ENCODE data around the gene CTNS.

CTNS gene

DNA sequence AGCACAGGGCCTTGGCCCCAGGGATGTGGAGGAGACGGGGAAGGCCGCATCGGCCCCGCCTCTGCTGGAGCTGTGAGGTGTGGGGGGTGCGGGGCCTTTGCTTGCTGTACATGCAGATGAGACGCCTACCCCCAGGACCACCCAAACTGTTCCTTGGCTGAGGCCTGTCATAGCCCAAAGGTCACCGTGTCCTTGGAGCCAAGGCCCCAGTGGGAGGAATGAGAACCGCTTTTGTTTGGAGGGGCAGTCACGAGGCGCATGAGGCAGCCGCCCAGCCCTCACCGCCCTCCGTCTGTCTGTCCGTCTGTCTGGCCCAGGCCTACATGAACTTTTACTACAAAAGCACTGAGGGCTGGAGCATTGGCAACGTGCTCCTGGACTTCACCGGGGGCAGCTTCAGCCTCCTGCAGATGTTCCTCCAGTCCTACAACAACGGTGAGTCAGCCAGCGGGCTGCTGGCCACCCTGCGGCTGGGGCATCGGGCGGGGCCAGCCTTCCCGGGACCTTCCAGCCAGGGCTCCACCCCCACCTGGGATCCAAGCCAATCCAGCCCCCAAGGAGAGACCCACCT is 23.1 kb downstream of the CTNS start:
- no peak for DNase-seq

DNA sequence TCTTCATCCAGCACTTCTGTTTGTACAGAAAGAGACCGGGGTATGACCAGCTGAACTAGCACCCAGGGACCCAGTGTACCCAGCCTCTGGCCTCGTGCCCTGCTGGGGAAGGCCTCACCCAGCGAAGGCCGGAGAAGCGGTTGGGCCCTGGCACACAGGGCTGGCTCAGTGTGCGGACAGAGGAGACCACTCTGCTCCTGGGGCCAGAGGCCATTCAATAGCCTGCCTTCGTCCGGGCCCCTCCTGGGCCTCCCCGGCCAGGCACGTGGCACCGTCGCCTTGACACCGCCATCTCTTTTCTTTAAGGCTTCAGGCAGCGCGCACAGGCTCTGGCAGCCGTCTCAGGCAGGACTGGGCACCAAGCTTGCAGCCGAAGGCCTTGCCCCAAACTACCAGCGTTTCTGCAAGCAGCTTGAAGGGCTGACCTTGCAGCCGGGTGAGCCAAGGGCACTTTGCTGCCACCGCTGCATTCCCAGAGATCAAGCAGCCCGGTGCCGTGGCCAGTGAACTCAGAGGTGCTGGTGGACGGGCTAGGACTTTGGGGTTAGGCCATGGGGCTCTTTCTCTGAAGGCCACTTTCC is 23.8 kb downstream of the CTNS start:
- no peak for DNase-seq

DNA sequence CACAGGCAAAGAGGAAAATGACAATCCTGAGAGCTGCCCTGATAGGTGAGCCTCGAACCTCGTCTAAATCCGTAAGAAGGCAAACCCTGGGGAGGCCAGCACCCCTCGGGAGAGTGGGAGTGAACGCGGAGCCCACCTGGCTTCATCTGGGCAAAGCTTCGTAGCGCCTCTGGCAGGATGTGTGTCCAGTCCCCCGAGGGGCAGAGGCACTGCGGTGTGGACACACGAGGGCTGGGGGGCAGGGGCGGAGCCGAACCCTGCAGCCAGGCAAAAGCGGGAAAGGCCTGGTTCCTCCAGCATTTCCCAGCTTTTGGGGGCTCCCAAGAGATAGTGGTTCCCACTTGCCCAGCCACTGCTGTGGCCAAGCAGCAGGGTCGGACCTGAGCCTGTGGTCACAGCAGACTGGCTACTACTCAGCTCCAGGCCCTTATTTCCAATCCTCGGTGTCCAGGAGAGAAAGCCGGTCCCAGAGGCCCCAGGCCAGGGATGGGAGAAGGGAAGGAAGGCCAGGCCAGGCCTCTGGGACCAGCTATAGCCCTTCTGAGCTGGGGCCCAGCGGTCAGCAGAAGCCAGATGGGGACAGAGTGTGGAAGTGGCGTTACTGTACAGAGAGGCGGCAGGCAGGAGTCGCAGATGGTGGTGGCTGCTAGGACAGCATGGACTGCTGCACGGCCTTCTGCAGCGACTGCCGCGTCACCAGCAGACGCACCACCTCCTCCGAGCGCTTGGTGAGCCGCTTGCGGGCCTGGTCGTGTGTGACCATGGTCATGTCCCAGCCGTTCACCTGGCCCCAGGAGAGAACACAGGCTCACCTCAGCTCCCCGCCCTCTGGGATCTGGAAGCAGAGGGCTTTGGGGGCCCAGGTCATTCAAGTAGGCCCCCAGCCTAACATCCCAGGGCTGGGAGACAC is 26.8 kb downstream of the CTNS start:
- no peak for DNase-seq

DNA sequence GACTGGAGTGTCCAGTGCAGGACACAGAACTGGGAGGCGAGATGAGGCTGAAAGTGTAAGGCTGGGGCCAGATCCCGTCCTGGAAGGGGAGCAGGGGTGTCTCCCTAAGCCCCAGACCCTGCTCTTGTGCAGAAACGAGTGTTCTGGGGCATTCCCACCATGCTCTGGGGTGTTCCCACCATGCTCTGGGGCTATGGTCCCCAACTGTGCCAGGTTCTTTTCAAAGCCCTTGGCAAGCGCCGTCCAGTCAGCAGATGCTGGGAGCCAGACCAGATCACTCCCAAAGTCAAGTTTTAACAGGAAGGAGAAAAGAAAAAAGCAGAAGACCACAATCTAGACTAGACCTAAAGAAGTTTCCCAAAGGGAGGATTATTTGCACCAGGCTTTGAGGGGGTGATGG is 29.3 kb downstream of the CTNS start:
- DNase-seq = no peak

DNA sequence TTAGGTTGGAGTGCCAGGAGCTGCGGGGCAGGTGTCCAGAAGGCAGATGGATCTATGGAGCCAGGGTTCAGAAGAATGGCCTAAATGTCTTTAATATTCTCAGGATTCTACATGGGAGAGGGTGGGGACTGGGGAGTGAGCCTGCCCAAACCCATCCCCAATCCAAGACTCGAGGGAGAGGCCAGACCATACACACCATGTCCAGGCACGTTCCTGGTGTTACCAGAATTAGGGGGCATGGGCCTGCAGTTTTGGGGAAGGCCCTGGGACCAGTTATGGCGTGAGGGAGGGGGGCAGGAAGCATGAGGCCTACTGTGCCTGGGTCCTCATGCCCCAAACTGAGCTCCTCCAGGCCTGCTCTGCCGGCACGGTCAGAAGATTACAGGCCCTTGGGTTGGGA is 30.0 kb downstream of the CTNS start:
- no peak for DNase-seq

DNA sequence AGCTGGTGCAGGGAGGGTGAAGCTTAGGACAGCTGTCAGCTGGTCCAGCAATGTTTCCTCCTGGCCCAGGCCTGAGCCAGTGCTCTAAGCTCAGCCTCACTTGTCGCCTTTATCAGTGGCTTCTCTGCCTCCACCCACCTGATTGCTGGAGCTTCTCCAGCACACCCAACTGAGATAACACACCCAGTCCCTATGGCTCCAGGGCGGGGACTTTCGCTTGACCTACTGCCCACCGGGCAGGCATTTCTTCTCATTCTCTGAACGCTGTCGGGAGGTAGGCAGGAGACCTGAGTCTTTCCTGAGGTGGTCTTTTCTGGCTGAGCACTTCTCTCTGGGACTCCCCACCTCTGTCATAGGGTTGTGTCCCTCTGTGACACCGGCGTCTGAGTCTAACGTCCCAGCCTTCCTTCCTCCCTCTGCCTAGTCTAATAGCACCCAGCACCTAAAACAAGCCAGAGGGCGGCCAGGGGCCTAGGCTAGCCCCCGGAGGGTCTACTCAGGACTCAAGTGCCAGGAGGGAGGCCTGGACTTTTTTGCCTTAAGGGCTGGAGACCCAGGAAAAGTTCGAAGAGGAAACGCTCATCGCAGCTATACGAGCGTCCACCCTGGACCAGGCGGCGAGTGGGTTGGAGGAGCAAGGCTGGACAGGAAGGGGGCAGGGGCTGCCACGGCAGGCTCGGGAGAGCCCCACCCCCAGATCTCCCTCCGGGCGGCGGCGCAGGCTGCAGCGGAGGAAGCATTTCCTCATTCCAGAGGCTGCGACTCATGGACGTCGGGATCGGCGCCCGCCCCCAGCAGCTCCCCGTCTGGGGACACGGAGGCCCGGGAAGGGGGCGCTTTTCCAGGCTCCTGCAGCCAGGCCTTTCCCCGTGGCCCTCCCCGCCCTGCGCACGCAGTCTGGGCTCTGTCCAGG is 31.1 kb downstream of the CTNS start:
- no peak for DNase-seq

DNA sequence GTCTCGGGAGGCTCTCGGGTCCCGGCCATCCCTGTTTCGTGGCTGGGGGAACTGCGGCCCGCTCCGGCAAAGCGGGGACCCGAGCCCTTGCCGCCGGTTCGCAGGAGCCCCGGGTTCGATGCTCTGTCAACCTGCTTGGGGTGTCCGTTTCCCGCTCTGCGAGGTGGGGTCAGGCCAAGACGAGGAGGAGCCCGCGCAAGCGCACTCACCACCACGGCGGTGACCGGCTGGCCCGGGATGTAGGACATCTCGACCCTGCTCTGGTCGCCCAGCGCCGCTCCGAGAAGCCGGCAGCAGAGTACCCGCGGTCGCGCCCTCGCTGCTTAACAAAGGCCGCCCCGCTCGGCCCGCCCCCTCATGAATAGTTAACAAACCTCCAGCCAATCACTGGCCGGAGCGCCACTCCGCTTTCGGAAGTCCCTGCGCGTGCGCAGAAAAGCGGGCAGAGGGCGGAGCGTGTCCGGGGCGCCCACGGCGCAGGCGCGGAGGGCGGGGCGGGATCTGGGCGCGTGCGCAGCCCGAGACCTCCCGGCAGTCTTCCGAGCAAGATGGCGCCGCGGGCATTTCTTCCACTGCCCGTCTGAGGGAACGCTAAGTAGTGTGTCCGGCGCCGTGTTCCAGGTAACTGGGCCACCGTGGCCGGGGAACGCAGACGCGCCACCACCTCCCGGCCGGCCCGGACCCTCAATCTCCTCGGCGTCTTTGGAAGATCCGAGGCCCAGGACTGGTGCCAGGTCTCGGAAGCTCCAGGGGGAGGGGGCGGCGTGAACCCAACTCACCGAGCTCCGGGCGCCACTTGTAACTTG is 31.9 kb downstream of the CTNS start, which contains the start of the genes EMC6 and TAX1BP3:
EMC6 (plus strand) TSS at position 534 of the 806 bp plus-strand sequence. CDS start 335 bp downstream, outside the sequence.
TAX1BP3 (minus strand) TSS at position 300 of the 806 bp plus-strand sequence; CDS start at position 248, 52 bp downstream.
- peak; percentile 98 for DNase-seq

DNA sequence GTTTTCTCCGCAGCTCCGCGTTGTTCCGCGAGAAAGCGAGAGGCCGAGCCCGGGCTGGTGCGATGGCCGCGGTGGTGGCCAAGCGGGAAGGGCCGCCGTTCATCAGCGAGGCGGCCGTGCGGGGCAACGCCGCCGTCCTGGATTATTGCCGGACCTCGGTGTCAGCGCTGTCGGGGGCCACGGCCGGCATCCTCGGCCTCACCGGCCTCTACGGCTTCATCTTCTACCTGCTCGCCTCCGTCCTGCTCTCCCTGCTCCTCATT is 32.5 kb downstream of the CTNS start:
- no peak for DNase-seq

DNA sequence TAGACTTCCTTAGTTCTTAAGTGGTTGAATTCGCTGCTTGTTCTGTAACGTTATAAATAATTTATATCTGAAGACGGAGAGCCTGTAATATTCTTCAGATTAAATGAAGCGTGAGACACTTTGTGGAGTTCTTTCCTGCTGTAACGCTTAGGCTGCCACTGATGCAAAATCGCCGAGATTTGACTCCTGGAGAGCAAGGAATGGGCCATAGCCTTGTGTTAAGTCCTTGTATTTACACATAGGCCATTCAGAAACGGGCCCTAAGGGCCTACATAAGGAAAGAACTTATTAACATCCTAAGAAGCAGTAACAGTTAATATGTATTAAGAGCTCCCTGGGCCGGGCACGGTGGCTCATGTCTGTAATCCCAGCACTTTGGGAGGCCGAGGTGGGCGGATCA is 33.0 kb downstream of the CTNS start:
- DNase-seq = no peak

DNA sequence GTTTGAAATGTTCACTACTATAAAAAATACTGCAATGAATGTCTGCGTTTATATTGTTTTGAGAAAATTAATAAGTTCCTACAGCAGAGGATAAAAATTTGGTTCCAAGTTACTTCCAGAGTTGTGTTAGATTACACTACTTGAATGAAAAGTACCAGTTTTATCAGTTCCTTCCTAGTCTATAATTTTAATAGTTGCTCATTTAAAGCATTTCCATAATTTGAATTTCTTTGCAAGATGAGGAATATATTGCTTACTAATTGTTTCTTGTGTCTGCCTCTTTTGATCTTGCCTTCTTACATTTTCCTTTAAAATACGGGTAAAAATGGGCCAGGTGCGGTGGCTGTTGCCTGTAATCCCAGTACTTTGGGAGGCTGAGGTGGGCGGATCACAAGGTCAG is 36.0 kb downstream of the CTNS start:
- no peak for DNase-seq

DNA sequence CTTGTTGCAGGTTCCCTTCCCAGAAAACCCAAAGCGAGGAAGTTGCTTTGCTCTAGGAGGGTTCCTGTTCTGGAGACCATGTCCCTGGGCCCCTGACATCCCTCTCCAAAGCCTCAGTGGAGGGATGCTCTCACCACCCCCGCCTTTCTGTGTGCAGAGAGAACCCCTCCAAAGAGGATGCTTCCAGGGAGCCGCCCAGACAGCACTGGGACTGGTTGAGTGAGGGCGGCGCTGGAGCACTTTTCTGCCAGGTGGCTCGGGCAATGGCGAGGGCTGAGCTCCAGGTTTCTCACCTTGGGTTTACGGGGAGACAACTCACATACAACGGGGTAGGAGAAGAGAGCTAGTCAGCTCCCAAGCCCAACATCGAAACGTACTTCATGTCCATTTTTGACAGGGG is 39.3 kb downstream of the CTNS start:
- no peak for DNase-seq

DNA sequence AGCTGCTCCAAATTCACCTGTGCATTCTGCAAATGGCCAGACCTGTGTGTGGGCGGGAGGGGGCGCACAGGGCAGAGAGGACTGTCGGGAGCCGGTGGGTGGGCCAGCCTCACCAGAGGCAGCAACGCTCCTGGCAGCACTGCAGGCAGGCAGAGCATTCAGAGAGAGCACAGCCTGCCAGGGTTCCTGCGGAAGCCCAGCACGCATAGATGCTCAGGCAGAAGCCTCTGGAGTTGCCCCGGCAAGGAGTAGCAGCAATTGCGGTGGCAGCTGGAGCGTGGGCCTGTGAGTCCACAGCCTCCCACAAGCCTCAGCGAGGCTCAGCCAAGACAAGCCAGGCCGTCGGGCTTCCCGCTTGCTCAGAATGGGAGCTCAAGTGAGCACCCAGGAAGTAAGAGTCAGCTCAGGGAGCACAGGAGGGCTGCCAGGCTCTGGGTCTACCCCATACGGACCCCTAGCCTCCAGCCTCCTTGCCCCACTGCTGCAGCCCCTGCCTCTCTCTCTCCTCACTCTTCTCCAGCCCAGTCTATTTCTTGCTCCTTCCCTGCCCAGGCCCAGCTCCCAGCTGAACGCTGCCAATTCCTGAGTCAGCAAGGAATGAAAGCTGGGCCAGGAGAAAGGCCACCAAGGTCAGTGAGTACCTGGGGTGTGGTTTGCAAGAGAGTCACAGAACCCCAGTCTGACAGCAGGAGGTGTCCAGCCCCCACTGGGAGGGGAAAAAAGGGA is 41.7 kb downstream of the CTNS start:
- DNase-seq = no peak

DNA sequence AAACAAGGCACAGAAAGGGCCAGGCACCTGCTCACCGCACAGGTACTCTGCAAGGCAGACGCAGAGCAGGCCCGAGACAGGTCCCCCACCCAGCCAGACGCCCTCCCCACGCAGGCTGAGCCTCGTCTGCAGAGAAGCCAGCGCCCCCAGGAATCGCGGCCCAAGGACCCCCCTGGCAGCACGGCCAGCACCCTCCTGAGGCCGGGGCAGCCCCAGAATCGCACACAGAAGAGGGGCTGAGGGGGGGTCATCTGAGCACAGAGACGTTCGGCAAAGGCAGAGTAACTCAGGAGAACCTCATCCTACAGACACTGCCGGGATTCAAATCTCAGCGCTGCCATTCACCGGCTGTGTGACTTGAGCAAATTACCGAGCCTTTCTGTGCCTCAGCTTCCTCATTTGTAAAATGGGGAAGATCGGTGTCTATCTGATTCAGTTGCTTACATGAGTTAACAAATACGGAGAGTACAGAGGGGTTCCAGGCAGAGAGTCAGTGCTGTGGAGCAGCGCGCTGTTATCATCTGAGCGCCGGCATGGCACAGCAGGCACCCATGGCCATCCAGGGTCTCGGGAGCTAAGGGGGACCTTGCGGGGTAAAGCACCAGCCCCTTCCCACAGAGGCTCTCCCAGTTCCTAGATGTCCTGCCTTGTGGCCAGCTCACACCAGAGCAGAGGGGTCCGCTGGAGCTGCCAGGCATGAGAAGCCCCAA is 42.4 kb downstream of the CTNS start:
- DNase-seq = no peak

DNA sequence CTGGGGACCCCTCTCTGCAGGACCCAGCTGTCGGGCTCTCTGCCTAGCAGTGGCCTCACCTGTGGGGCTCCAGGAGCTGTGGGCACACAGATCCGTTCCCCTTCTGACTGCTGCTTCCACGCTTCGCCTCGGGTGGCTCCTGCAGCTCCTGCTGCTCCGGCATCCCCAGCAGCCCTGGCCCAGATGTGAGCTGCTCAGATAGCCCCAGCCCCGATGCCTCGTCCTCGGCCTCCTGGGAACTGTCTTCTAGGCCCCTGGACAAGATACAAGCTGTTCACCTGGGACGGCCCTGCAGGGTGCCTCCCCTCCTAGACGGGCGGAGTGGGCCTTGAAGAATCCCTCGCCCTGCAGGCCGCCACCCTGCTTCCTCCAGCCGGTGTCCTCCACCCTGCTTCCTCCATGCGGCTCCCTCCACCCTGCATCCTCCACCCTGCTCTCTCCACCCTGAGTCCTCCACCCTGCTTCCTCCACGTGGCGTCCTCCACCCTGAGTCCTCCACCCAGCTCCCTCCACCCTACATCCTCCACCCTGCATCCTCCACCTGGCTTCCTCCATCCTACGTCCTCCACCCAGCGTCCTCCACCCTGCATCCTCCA is 43.1 kb downstream of the CTNS start:
- no peak for DNase-seq

DNA sequence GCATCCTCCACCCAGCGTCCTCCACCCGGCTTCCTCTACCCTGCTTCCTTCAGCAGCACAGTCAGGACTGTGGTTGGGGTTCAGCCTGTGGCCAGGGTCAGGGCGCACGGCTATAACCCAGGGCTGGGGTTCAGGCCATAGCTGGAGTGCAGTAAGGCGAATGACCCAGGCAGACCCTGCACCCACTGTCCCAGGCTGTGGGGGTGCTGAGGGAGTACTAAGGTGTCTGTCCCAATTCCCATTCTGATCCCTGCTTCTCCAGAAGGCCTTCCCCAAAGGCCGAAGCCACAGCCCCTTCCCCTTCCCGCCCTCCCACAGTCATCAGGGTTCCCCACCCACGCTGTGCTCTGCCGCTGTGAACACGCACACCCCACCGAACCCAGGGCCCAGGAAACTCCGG is 44.5 kb downstream of the CTNS start:
- DNase-seq = no peak

DNA sequence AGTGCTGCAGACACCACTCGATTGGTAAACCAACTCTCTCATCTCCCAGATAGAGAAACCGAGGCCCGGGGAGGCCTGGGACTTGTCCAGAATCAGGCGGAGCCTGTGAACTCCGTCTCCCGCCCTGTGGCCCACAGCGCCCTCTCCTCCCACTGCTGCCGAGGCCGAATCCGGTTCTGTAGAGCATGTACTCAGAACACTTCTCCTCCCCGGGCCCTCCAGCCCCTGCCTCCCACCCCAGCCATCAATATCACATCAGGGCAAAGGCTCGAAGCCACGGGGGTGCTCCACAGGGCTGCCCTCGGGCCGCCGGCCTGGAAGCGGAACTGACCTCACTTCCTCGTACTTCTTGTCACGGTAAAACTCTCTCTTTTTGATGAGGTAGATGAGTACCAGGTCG is 45.0 kb downstream of the CTNS start:
- no peak for DNase-seq

DNA sequence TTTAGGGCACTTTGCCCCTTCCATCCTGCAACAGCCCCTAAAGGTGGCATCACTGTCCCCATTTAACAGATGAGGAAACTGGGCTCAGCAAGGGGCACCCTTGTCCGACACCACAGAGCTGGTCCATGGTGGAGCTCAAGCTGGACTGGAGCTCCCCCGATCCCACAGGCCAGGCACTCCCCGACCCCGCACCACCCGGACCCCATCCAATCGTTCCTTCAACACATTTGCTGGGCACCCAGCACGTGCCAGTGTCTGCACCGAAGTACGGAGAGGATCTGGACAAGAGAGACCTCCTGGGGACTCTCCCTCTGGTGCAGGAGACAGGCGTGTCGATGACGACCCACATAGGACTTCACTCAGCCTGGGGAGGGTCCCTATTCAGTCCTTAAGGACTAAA is 45.5 kb downstream of the CTNS start:
- DNase-seq = no peak

DNA sequence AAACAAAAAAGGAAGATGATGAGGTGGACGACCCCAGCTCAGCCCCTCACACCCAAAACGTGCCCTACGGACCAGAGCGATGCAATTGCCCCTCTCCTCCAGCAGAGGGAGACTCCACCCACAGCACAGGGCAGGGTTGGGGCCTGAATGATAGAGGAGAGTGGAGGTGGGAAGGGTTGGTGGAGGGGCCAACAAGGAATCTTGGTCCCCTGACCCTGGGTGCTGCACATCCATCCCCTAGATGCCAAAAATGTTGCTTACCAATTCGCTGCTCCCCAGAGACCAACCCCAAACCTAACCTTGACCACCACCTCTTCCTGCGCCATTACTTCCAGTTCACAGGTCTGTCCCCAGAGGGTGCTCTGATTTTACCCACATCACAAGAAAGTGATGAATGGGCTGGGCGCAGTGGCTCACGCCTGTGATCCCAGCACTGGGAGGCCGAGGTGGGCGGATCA is 46.5 kb downstream of the CTNS start:
- DNase-seq = peak; percentile 61 to 69

DNA sequence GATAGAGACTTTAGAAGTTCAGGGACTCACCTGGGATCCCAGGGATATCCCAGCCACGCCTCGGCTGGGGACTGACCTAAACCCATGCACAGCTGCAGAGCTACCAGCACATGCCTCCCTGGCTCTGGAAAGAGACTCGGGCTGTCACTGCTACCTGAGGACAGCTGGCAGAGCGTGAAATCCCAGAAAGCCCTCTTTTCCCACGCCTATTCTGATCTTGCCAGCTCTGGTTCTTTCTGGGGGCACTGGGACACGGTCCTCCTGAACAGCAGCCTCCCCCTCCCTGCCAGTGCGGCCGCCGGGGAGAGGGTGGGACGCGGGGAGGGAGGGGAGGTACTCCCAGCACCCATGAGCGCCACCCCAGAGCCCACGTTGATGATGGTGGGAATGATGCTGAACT is 48.6 kb downstream of the CTNS start:
- DNase-seq = no peak

DNA sequence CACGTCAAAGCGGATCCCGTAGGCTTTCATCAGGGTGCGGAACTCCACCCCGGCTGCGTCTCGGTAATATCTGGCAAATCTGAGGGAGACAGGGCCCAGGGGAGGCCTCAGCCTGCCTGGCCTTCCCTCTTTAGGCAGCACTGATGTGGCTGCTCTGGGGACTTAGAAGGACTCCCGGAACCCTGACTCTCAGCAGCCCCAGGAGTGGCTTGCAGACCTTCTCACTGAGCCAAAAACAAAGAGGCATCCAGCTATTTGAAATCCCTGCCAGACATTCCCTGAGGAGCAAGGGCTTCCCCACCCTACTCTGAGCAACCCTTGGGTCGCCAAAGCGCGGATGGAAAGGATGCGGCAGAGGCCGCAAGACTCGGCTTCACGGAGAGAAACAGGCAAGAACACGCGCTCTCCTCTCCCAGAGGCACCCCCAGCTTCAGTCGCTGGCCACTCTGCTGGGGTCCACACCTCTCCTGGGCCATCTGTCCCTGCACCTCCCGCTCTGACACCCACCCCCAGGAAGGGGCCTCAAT is 51.5 kb downstream of the CTNS start:
- DNase-seq = no peak
